ENCODE measurements around the gene GPRIN1.

The GPRIN1 gene

DNA sequence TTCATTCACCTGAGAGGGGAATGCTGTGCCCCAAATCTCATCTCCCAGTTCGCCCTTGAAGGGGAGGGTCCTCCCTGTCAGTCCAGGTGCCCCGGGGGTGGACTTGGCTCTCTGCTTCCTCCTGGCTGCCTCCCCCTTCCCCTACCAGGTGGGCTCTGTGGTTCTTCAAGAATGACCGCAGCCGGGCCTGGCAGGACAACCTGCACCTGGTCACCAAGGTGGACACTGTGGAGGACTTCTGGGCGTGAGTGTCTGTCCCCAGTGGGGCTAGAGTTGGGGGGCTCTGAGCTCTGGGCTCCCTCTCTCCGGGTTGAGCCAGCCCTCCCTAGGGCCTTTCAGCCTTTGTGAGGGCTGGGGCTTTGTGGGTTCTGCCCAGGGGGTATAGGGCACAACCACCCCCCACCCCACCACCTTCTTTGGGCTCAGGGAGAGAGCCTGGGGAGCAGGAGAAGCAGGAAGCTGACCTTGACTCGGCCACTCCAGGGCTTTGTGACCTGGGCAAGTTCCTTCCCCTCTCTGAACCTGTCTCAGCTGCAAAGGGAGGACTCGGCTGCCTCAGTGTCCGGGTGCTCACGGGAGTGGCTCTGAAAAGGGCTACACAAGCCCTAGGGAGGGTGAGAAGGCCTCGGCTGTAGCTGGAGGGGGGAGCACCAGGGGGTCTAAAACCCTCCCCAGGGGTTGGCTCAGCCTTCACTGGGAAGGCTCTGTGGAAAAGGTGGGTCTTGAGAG lies 33.7 kb upstream of the GPRIN1 start:
- in situ Hi-C loops (cut with MboI; ENCODE audit: low sequenced_read_pairs): no loop called here

DNA sequence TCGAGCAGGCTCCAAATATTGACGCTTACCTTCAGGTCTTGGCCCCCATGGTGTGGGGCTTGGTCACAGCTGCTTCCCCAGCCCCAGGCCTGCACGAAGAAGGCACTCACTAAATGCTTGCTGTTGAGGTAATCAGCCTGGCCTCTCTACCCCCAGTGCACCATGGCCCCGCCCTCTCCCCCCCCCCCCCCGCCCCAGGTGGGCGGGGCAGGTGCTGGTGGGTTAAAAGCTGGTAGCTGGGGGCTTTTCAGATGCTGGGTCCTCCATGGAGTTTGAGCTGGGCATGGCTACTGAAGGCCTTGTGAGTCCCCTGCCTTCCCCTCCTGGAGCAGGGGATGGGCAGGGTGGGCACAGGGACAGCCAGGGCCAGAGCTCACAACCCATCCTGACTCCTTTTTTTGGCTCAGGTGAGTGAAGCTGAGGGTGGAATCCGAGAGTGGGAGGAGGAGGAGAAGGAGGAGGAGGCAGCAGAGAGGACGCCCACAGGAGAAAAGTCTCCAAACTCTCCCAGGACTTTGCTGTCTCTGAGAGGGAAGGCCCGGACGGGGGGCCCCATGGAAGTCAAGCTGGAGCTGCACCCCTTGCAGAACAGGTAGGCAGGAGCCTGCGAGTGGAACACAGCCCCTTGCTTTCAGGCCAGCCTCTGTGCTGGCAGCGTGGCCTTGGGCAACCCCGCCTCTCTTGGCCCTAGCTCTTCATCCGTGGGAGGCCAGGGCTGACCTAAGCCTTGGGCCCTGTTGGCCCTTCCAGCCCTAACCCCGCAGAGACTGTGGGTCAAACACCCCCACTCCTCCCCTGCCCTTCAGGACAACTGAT lies 32.9 kb upstream of the GPRIN1 start:
- in situ Hi-C loops (cut with MboI; ENCODE audit: low sequenced_read_pairs): no loop called here

GRCh38 chr5:176640616-176641015 lies 30.7 kb upstream of the GPRIN1 start:
- in situ Hi-C loops (cut with MboI; ENCODE audit: low sequenced_read_pairs): no loop called here

DNA sequence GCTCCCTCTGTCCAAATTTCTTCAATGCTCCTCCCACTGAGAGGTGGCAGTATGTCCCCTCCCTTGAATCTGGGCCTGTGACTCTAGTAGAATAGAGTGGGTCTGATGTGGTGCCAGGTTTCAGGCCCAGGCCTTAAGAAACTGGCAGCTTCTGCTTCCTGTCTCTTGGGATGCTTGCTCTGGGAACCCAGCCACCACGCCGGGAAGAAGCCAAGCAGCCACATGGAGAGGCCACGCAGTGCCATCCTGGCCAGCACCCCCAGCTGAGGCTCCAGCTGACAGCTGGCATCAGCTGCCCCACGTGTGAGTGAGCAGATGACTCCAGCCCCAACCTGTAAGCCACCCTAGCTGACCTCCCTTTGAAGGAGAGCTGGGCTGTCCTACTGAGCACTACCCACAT lies 30.0 kb upstream of the GPRIN1 start:
- in situ Hi-C loops (cut with MboI; ENCODE audit: low sequenced_read_pairs): no loop called here

DNA sequence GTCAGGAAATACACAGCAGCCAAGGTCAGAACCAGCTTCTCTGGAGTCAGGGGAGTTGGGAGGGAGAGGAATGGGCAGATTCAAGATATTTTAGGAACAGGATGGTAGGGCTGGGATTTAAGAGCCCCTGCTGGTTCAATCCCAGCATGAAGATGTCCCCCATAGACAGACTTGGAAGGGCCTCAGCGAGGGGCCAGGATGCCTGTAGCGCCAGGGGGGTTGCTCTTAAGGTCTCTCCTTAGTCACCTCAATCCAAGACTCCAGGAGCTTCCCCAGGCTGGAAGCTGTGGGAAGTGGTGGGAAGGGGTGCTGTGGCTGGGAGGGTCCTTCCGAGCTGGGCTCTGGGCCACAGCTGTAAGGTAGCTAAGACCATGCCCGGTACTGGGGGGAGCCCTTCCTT lies 29.3 kb upstream of the GPRIN1 start:
- in situ Hi-C loops (cut with MboI; ENCODE audit: low sequenced_read_pairs): no loop called here

DNA sequence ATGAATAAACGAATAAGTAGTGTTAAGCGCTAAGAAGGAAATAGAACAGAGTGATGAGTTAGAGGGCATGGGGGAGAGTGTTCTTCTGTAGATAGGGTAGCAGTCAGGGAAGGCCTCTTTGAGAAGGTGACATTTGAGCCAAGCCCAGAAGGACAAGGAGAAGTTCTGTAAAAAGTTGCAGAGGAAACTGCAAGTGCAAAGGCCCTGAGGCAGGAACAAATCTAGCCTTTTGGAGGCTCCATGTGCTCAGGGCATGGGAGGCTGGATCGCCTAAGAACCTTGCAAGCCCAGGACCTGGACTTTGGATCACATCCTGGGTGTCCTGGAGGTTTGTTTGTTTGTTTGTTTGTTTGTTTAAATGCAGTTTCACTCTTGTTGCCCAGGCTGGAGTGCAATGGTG lies 28.5 kb upstream of the GPRIN1 start:
- in situ Hi-C loops (cut with MboI; ENCODE audit: low sequenced_read_pairs): no loop called here

DNA sequence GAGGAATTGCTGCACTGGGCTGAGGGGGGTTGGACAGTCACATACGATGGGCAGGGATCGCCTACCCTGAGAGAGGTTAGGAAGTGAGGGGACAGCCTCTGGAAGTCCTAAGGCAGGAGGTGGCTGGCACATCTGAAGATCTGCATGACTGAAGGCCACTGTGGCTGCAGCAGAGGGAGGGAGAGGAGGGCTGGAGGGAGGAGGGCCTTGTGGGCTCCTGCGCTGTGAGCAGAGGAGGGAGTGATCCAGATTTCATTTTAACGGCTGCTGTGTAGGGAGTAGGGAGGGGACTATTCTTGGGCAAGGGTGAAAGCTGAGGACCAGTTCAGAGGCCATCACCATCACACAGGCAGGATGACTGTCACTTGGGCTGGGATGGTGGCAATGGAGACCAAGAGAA lies 27.6 kb upstream of the GPRIN1 start:
- in situ Hi-C loops (cut with MboI; ENCODE audit: low sequenced_read_pairs): no loop called here

- in situ Hi-C loops (cut with MboI; ENCODE audit: low sequenced_read_pairs): no loop called here
Observed at GRCh38 chr5:176636426-176636825, 26.5 kb upstream of the GPRIN1 start.

DNA sequence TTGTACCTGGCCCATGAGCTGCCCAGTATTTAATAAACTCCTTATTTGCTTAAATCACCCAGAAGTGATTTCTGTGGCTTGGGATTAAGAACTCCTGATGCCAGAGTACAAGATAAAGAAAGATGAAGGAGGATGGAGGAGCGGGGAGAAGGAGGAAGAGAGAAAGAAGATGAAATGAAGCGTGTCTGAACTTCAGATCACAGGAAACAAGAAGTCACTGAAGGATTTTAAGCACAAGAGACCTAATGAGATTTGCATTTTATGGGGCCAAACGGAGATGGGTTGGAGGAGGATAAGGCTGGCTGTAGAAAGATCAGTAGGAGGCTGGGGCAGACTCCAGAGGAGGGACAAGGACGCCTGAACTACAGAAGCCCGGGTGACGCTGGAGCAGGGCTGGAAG lies 23.6 kb upstream of the GPRIN1 start:
- in situ Hi-C loops (cut with MboI; ENCODE audit: low sequenced_read_pairs): no loop called here

- in situ Hi-C loops (cut with MboI; ENCODE audit: low sequenced_read_pairs): no loop called here
Observed at GRCh38 chr5:176632745-176633144, 22.8 kb upstream of the GPRIN1 start.

- in situ Hi-C loops (cut with MboI; ENCODE audit: low sequenced_read_pairs): no loop called here
Observed at GRCh38 chr5:176631383-176632200, 21.6 kb upstream of the GPRIN1 start.

DNA sequence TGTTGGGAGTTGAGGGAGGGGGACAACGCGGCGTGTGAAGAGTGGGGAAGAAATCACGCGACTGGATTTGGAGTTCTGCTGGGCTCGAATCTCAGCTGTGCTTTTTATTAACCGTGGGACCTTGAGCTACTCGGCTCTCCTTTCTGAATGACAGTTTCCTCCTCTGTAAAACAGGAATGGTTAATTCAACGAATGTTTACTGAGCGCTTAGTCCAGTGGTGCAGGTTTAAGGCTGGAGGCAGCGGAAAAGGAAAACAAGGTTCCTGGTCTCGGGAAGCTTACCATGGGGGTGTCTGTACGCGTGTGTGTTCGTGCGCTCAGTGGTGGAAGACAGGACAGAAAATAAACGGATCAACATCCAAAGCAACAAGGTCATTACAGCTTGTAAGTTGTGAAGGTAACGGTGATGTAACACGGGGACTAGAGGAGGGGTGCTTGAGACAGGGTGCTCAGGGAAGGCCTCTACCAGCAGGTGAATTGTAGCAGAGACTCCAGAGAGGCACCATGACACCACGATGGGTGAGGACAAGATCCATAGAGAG lies 20.8 kb upstream of the GPRIN1 start:
- in situ Hi-C loops (cut with MboI; ENCODE audit: low sequenced_read_pairs): no loop called here

DNA sequence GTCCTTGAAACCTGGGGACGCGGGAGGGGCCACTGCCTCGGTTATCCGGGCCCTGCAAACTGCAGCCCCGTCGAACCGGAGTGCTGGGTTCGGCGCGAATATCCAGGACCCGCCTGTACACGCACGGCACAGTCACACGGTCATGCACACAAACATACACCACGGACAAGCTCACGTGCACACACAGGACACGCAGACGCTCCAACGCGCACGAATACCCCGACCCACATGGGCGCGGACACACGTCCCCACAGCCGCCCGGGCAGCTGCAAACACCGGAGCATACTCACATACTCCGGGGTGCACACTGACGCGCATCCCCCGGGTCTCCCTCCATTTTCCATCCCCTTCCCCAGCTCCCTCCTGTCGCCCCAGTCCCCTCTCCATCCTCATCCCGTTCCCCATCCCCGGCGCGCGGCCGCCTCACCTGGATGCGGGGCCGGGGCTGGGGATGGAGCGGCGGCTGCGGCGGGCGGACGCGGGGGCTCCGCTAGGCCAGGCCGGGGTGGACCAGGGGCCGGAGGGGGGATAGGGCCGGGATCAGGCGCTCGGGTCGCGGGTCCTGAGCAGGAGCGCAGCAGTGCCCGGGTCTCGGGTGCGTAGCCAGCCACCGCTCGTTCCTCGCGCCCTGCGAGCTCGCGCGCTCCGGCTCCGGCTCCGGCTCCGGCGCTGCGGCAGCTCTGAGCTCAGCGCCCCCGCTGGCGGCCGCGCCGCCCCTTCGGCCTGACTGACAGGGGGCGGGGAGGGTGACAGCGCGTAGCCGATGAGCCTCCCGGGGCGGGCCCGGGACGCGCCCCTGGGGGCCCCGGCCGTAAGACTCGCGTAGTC lies 20.1 kb upstream of the GPRIN1 start, which contains the start of the genes EIF4E1B and SNCB:
Gene EIF4E1B, plus strand, starts transcription at position 823 of the 828 bp plus-strand sequence. CDS start 12,113 bp downstream, outside the sequence.
Gene SNCB, minus strand, starts transcription at position 682 of the 828 bp plus-strand sequence. CDS start 880 bp downstream, outside the sequence.
- in situ Hi-C loops (cut with MboI; ENCODE audit: low sequenced_read_pairs): no loop called here

DNA sequence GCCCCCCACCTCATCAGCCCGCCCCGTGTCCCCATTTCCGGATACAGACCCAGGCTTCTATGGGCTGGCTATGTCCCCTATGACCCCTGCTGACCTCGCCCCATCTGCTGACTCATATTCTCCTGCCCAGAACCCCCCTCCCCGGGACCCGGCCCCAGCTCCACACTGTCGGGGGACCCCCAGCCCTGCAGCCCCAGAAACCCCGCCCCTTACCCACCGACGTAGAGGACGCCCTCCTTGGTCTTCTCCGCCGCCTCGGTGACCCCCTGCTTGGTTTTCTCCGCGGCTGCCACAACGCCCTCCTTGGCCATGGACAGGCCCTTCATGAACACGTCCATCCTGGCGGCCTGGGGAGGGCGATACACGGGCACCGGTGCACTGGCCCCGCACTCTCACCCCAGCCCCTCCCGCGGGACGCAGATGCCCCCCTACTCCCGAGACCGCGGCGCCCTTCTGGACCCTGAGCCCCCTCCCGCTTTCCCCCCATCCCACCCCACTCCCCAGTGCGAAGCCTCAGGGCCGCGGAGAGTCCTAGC lies 19.4 kb upstream of the GPRIN1 start:
- in situ Hi-C loops (cut with MboI; ENCODE audit: low sequenced_read_pairs): no loop called here

GRCh38 chr5:176628406-176629228 lies 18.7 kb upstream of the GPRIN1 start:
- in situ Hi-C loops (cut with MboI; ENCODE audit: low sequenced_read_pairs): no loop called here

DNA sequence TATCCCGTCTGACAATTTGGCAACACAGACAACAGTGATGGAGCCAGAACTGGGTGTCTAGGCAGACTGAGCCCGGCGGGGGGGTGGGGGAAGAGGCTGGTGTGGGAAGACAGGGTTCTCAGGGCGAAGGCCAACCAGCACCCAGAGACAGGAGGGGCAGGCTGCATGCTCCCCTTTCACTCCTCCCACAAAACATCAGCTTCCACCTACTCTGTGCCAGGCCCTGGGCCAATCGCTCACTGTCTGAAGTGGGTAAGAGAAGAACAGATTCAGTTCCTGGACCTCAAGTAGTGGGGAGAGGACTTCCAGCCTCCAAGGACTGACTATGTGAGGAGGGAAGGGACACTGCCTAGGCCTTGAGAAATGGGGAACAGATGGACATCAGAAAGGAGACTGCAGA lies 17.6 kb upstream of the GPRIN1 start:
- in situ Hi-C loops (cut with MboI; ENCODE audit: low sequenced_read_pairs): no loop called here

DNA sequence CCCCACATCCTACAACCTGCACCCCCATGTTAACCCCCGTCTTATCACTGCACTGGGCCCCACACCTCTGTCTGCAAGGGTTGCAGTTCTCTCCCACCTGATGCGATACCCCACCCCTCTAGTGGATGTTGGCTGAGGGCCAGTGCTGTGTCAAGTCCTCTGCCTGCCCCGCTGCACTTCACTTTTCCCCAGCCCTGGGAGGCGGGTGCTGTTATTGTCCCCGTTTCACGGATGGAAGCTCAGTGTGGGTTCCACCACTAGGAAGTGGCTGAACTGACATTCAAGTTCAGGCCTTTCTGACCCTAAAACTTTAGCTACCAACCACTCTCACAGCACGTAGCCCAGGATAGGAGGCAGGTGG lies 16.9 kb upstream of the GPRIN1 start:
- in situ Hi-C loops (cut with MboI; ENCODE audit: low sequenced_read_pairs): no loop called here

DNA sequence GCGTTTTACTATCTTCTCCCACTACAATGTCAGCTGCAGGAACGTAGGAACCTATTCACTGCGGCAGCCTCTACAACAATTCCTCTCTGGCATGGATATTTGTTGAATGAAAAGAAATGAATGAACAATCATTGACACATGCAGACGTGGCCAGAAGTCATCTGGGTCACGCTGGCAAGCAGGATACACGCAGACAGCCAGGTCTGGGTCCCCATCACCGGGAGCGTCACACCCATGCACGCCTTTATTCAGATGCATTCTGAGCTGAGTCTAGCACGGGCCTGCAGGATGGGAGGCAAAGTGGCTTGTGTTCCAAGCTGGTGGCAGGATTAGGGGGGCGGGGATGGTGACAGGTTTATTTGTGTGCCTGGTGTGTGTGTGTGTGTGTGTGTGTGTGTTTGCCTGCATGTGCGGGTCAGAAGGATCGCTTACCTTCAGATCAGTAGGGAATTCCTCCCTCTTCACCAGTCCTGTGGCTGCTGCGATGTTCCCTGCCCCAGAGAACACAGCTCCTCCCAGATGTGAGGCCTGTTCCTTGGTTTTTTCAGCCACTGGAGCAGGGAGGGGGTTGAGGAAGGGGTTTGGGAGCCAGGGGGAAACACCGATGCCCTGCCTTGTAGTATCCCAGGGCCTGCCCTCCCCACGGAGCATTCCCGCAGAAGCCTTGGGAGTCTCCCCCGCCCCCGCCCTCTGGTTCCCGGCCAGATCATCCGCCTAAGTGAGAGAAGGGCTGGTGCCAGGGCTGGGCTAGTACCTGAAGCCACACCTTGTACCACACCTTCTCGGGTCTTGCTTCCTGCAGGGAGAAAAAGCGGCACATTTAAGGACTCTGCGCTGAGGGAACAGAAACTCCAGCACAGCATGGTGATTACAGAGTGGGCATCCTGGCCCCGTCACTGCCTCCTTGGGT lies 16.3 kb upstream of the GPRIN1 start:
- in situ Hi-C loops (cut with MboI; ENCODE audit: low sequenced_read_pairs): no loop called here

Data from hTERT RPE-1 (cell line).